Measurements from ENCODE around the gene RER1. TPM values are rescaled to one million over a fixed set of nuclear protein-coding genes. Genes with fewer than 3 reads are reported as not detected.

The RER1 gene
- total RNA-seq, 1 donor from 2014 or later = 93.0 TPM

DNA sequence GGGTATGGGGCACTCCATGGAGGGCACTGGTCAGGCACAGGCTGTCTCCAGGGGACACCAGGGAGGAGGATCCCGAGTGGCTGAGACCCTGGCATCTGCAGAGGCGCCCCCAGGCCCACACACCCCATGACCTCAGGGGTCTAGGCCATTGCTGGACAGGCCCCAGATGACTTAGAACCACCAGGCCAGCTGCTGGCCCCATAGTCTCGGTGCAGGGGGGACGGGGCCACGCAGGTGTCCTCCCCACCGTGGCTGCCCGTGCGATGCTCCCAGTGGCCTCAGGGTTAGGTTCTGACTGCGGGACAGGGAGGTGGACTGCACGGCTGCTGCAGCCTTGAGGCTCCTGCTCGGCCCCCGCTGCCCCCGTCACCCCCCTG, 44.2 kb upstream of the RER1 start:
- H3K4me1 Mint-ChIP-seq (ENCODE audit: low read depth, unreplicated experiment) = peaks cover 8% of the 10 kb centered on the region
- no peak overlapping the region for H3K27ac Mint-ChIP-seq (ENCODE audit: unreplicated experiment)
- H3K36me3 Mint-ChIP-seq (ENCODE audit: unreplicated experiment) = no peaks in the 10 kb centered on the region
- peak; percentile 12 for DNase-seq
- TF ChIP-seq, protein P1, sequence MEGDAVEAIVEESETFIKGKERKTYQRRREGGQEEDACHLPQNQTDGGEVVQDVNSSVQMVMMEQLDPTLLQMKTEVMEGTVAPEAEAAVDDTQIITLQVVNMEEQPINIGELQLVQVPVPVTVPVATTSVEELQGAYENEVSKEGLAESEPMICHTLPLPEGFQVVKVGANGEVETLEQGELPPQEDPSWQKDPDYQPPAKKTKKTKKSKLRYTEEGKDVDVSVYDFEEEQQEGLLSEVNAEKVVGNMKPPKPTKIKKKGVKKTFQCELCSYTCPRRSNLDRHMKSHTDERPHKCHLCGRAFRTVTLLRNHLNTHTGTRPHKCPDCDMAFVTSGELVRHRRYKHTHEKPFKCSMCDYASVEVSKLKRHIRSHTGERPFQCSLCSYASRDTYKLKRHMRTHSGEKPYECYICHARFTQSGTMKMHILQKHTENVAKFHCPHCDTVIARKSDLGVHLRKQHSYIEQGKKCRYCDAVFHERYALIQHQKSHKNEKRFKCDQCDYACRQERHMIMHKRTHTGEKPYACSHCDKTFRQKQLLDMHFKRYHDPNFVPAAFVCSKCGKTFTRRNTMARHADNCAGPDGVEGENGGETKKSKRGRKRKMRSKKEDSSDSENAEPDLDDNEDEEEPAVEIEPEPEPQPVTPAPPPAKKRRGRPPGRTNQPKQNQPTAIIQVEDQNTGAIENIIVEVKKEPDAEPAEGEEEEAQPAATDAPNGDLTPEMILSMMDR (IDR thresholded peaks at IDR 0.05; ENCODE audit: partially characterized antibody, unreplicated experiment) = no peak
- H3K4me3 Mint-ChIP-seq (ENCODE audit: unreplicated experiment) = no peak overlapping the region
- H3K27me3 Mint-ChIP-seq (ENCODE audit: unreplicated experiment) = peaks cover 5% of the 10 kb centered on the region
- peaks cover 4% of the 10 kb centered on the region for H3K9me3 Mint-ChIP-seq (ENCODE audit: unreplicated experiment)

DNA sequence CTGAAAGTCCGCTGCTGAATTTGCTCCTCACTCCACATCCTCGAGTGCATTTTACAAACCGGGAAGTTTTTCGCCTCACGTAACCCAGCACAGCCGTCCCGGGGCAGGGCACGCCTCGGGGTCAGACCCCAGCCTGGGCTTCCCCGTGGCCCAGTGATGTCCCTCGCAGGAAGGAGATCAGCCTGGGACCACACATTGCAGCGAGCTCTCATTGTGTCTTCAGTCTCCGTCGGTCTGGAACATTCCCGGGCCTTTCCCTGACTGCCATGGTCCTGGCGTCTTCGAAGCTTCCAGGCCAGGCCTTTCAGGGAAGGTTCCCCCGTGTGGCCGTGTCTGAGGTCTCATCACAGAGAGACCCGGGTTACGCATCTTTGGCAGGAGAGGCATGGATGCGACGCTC, 43.7 kb upstream of the RER1 start:
- Mint-ChIP-seq H3K4me3 (ENCODE audit: unreplicated experiment) (no peak overlapping the region), H3K36me3 (ENCODE audit: unreplicated experiment) (no peaks in the 10 kb centered on the region), H3K4me1 (ENCODE audit: low read depth, unreplicated experiment) (peaks cover 8% of the 10 kb centered on the region), H3K27me3 (ENCODE audit: unreplicated experiment) (peaks cover 5% of the 10 kb centered on the region), H3K27ac (ENCODE audit: unreplicated experiment) (no peak overlapping the region), H3K9me3 (ENCODE audit: unreplicated experiment) (peaks cover 4% of the 10 kb centered on the region)
- DNase-seq = peak; percentile 19
- TF ChIP-seq, protein P1 (IDR thresholded peaks at IDR 0.05; ENCODE audit: partially characterized antibody, unreplicated experiment) = no peak

DNA sequence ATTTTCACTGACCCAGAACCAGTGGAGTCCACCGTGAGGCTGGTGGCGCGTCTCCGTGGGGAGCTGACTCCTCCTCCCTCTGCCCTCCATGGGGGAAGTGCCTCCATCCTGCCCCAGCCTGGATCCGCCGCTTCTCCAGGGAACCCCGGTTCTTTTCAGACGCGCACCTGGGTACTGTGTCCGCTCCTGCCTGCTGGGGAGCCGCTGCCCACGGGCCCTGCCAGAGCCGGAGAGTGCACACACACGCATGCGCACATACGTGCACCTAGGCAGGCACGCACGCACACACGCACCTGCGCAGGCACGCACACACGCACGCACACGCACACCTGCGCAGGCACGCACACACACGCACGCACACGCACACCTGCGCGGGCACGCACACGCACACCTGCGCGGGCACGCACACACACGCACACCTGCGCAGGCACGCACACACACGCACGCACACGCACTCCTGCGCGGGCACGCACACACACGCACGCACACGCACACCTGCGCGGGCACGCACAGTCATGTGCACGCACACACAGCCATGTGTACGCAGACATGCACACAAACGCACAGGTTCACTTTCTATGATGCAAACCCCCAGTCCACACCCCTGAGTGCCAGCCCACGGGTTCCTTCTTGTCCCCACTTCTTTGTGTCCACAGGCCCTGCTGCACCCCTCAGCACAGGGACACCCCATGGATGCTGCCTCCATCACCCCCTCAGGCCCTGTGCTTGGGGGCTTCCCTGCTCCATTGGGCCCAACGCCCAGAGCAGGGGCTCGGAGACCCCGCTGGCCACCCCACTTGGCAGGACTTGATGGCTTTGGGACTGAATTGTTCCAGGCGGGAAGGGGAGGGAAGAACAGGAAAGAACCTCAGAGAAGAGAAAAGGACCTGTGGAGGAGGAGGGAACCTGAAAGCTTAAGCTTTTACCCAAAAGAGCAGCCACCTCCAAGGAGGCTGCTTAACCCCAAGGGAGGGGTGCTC, 43.0 kb upstream of the RER1 start:
- Mint-ChIP-seq H3K4me1 (ENCODE audit: low read depth, unreplicated experiment) (peaks cover 8% of the 10 kb centered on the region), H3K9me3 (ENCODE audit: unreplicated experiment) (peaks cover 4% of the 10 kb centered on the region), H3K4me3 (ENCODE audit: unreplicated experiment) (no peak overlapping the region), H3K27ac (ENCODE audit: unreplicated experiment) (peak overlapping the region; percentile 1), H3K36me3 (ENCODE audit: unreplicated experiment) (no peaks in the 10 kb centered on the region), H3K27me3 (ENCODE audit: unreplicated experiment) (peaks cover 5% of the 10 kb centered on the region)
- TF ChIP-seq, protein P1 (IDR thresholded peaks at IDR 0.05; ENCODE audit: partially characterized antibody, unreplicated experiment) = no peak
- DNase-seq = peak; percentile 14

DNA sequence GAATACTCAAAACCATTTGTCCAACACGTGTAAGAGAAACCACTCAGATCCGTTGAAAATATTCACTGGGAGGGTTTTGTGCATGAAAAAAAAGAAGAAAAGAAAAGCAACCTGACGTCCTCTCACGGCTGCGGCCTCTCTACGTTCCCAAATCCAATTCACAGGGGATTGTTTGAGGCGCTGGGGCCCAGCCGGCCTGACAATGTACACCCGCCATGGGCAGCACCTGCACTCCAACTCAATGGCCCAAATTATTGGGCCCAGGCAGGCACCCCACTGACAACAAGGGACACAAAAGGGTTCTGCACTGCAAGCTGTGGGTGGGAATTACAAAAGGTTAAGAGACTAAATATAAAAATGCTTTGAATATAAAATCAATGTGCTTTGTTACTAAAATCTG, 41.8 kb upstream of the RER1 start:
- peak; percentile 8 for DNase-seq
- Mint-ChIP-seq H3K27me3 (ENCODE audit: unreplicated experiment) (peaks cover 5% of the 10 kb centered on the region), H3K4me3 (ENCODE audit: unreplicated experiment) (no peak overlapping the region), H3K9me3 (ENCODE audit: unreplicated experiment) (peaks cover 4% of the 10 kb centered on the region), H3K4me1 (ENCODE audit: low read depth, unreplicated experiment) (peaks cover 8% of the 10 kb centered on the region), H3K27ac (ENCODE audit: unreplicated experiment) (no peak overlapping the region), H3K36me3 (ENCODE audit: unreplicated experiment) (no peaks in the 10 kb centered on the region)
- TF ChIP-seq, protein P1 (IDR thresholded peaks at IDR 0.05; ENCODE audit: partially characterized antibody, unreplicated experiment) = no peak

DNA sequence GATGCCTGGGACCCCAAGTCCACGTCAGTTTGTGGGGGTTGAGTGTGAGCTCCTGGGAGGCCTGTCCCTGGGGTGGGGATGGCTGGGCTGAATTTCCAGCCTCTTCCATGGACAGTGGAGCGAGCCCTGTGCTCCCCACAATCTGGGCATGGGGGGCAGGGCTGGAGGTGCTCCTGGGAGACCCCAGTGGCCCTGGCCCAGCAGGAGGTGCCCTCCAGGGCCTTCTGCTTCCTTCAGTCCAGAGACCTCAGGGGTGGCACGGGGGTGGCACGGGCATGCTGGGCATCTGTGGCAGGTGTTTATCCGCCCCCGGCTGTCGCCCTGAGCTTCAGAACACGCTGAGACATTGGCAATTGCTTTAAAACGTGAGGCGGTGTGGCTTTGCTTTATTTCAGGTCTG, 41.1 kb upstream of the RER1 start:
- no peak overlapping the region for H3K27ac Mint-ChIP-seq (ENCODE audit: unreplicated experiment)
- H3K4me3 Mint-ChIP-seq (ENCODE audit: unreplicated experiment) = no peak overlapping the region
- peak; percentile 5 for DNase-seq
- TF ChIP-seq, protein P1 (IDR thresholded peaks at IDR 0.05; ENCODE audit: partially characterized antibody, unreplicated experiment) = no peak
- no peaks in the 10 kb centered on the region for H3K36me3 Mint-ChIP-seq (ENCODE audit: unreplicated experiment)
- peaks cover 5% of the 10 kb centered on the region for H3K27me3 Mint-ChIP-seq (ENCODE audit: unreplicated experiment)
- H3K4me1 Mint-ChIP-seq (ENCODE audit: low read depth, unreplicated experiment) = peaks cover 8% of the 10 kb centered on the region
- H3K9me3 Mint-ChIP-seq (ENCODE audit: unreplicated experiment) = peaks cover 4% of the 10 kb centered on the region

All from glutamatergic neuron (in vitro differentiated cells).